GM21381 (cell line): ENCODE results near the gene CPNE4.

Experiments used
- ATAC-seq: cut with Tn5 transposase; IDR thresholded peaks from one replicate; pipeline ENCODE4 v1.9.1; 2021; ENCODE audit warnings: mild to moderate bottlenecking, moderate library complexity; ENCODE audit not compliant: unreplicated experiment

CPNE4 gene

DNA sequence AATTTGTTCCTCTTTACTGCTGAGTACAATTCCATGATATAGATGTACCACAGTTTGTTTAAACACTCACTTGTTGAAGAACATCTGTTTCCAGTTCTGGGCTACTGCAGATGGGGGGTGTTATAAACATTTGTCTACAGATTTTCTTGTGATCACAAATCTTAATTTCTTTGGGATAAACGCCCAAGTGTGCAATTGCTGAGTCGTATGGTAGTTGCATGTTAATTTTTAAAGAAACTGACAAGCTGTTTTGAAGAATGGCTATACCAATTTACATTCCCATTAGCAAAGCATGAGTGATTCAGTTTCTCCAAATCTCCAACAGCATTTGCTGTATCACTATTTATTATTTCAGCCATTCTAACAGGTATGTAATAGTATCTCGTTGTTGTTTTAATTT is 290.0 kb downstream of the CPNE4 start:
- no peak for ATAC-seq

DNA sequence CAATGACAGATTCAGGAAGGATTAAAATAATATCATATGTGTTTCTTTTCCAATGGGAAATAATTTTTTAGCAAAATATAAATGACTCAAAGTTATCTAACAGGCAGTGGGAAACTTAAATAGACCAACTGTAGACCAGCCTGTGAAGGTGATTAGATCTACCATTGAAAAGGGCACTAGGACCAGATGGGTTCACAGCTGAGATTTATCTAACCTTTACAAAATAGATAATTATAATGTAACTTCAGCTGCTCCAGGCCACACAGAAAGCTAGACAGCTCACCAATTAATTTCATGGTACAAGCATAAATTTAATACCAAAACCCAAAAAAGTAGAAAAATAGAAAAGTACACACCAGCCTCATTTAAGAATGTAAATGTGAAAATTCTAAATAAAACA is 291.7 kb downstream of the CPNE4 start:
- ATAC-seq, result no peak

DNA sequence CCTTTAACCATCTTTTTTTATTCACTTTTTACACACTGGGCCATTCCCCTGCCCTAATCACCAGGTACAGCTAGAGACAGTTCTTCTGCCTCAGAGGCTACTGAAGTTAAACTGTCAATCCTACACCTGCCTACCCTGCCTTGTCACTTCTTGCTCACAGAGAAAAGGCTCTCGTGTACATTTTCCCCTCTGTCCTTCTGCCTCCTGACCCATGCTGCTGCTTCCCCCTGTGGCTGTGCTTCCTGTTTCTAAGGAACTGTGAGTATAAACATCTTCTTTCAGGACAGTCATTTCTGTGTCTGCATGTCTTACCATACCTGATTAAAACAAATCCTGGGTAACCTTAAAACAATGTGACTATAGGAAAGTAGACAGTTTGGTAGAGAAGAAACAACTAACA is 295.6 kb downstream of the CPNE4 start:
- no peak for ATAC-seq

DNA sequence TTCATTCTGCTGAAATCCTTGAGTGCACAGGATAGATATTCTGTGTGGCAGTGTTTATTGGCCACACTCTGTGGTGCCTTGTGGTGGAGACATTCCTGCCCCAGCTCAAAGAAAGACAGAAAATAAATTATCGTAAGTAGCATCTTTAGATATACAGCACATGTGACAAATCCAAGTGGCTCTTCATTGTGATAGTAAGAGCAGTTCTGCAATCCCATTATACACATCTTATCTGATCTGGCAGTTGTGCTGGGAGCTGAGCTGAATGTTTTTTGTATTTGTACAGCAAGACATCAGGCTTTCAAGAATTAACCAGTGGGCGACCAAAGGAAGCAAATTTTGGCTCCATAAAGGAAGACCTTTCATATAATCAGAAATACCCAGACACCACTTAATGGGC is 296.7 kb downstream of the CPNE4 start:
- no peak for ATAC-seq

DNA sequence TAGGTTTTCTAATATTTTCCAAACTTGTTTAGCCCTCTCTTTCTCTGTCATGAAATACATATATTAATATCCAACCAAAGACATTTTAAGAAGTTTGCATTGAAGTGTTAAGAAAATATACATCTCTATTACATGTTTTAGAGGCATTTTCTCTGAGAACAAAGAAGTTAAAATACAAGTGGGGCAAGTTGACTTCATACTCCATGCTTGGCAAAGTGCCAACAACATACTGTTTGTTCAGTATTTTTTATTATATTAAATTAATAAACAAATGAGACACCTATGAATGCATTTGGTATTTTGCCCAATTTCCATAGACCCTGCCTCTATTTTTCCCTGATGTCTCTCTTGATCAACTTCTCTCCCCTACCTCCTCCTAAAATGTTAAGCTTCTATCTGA is 299.3 kb downstream of the CPNE4 start:
- no peak for ATAC-seq

DNA sequence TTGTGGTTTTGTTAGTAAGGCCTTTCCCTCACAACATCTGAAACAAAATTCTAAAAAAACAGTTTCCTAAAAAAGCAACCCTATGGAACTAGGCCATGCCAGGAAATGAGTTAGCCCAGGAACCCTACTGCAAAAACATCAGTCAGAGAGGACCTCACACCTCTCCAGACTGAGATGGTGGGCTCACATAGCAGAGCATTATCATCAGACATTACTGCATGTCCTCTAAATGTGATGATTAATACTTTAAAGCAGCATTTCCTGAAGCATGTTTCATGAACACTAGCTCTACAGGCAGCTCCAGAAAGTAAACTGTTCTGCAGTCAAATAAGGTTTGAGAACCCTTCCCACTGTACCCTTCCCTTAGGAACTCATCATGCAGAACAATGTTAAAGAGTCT is 299.7 kb downstream of the CPNE4 start:
- no peak for ATAC-seq

DNA sequence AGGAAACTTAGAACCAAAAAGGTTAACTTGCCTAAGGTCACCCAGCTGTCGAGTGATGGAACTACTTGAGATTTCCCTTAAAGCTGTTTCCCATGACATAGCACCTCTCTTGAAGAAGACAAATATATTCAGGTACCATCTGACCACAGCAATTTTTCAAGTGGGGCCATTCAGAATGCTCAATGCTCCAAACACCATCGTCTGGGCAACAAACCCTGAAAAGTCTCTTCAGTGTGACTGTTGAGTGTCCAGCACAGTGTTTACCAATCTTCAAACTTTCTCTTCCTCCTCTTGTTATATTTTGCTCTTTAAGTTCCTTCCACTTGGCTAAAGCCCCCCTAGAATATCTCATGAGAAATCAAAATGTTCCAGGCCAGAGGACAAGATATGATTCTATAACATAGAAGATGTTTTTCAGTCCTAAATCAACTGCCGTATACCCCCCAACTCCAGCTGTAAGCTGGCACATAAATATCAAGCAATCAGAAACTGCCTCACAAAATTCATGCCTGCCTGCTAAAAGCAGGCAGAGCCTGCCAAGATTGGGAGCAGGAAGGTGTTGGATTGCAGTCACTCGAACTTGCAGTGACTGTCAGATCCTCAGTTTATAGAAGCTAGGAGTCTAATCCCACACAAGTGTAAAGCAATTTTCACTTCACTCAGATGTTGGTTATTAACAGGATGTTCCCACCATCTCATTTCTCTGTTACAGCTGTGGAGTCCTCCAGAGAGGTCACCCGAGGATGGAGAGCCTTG is 301.6 kb downstream of the CPNE4 start:
- ATAC-seq, result no peak

DNA sequence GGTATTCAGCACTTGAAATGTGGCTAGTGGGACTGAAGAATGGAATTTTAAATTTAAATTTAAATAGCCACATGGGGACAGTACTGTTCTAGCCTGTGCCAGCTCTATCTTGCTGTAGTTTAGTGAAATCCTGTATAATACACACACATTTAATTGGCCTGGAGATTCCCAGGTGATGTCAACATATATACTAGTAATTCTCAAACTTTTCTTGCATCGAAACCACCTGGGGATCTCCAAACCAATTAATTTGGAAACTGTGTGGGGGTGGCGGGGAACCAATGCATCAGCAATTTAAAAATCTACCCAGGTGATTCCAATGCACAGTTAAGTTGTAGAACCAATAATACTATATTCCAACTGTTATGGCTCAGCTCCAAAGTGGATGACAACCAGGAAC is 303.1 kb downstream of the CPNE4 start:
- ATAC-seq, result no peak

DNA sequence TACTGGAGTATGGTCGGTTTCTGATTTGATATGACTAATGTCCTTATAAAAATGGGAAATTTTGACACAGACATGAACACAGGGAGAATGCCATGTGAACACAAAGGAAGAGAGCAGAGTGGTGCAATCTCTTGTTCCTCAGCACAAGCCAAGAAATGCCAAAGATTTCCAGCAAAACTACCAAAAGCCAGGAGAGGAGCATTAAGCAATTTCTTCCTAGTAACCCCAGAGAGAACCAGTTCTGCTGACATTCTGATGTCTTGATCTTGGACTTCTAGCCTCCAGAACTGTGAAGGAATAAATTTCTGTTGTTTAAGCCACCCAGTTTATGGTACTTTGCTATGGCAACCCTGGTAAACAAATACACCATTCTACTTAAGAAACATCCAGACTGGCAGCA is 304.2 kb downstream of the CPNE4 start:
- no peak for ATAC-seq

DNA sequence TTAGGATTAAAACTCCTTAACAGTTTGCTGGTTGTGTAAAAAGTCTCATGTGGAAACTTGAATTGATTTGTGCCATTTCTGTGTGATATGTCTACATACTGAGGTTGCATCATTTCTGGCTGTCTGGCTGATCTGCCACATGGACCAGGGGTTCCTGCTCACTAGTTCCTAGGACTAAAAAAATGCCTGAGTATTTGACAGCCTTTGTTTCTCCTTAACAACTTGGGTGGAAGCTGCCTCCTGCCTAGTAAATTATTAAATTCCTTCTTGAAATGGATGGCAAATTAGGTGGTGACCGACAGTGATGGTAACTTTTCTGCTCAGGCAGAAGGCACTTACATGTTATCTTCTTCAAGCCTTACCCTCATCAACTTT is 305.2 kb downstream of the CPNE4 start:
- ATAC-seq, result no peak

DNA sequence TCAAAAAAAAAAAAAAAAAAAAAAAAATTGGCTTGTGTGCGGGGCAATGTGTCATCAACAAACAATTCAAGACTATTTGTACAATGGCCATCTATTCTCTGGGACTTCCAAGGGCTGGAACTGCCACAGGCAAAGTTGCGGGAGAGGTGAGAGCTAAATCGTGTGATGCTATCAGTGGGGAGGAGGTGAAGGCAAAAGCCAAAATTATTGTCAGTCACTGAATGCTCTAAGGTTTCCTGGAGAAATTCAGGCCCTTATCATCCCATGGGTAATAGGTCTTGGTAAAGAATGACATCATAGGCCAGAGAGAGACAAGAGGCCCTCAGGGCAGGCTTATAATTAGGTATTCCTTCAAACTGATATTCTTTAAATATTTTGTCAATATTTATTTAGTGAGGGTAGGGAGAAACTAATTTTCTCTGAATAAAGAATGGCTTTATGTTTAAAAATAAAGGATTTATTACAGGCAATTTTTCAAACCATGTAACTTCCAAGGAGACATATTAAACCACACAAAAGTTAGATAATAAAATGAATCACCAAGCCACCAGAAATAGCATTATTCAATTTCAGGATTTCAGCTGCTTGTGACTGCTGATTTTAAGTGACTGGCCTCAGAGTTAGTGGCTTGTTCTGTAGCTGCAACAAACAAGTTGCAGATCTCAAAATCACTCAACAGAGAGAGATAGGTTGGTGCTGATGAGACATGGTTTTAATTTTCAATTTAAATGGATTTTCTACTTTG is 305.7 kb downstream of the CPNE4 start:
- ATAC-seq, result no peak

DNA sequence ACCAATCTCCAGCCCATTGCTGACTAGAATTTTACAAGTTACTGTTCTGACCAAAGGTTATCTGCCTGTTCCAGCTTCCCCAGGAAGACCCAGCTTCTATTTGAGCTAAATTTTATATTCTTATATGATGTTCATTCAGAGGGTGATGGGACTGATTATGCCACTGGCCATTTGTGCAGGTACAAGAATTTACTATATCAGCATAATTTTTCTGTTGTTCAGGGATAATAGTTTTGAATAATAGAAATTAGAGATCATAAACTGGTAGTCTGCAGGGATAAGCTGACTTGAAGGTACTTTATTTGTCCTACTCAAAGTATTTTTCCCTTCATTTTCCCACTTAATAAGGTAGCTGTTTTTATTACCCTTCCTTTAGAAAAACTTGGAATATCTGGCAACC is 309.4 kb downstream of the CPNE4 start:
- no peak for ATAC-seq

DNA sequence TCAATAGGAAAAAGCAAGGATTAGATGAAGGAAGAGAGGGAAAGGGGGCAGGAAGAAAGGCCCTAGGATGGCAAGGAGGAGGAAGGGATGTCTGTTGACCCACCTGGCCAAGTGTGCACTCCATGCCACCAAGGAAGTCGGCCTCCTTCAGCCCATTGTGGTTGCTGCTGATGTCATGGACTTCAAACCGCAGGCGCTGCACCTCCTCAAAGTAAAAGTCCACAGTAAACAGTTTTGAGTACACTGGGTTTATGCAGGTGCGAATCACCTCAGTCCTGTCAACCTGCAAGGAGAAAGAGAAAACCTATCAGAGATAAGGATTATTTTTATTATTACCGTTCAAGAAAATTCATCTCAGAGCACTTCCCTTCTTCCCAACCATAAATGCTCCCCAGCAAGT is 311.5 kb downstream of the CPNE4 start:
- no peak for ATAC-seq

DNA sequence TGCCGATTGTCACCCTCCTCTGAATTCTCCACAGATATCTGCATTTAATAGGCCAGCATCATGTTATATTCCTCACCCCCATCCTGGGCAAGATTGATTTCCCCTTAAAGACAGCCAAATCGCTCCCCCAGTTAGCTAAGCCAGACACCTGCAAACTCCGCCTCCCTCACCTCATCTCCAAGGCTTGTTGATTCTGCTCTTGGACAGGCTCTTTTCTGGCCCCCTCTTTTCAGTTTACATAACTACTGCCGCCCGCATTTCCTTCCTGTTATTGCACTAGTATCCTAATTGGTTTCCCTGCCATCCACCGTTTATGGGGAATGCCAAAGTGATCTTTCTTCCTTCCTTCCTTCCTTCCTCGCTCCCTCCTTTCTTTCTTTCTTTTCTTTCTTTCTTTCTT is 317.3 kb downstream of the CPNE4 start:
- no peak for ATAC-seq

DNA sequence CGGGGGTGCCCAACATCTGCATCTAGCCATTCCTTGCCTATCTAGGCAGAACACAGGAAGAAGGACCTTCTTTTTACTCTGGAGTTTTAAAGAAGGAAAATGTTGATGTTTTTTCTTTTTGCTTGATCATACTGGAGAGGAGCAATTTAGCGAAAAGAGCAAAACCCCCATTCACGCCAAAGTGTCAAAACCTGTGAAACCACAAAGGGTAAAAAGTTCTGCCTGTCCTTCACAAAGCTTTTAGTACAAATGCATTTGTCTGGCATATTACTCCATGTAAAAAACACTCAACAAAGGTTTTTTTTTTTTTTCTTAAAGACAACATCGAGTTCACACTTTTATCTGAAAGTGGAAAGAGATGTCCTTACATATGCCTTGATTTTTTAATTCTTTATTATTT is 317.9 kb downstream of the CPNE4 start:
- ATAC-seq, result no peak

DNA sequence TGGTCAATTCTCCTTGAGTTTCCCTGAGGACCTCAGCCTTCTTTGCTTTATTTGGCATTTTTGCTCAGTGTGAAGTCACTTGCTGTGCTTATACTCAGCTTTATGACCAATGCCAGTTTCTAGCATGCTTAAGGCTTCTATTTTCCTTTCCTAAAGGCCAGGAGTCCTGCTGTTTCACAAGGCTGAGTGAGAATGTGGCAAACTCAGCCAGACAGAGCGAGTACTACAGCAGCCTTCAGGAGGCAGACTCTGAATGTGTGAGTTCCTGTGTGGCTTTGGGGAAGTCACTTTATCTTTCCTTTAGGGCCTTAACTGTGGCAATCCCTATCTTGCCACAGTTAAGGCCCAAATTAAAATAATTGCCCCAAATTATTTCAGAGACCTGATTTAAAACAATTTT is 318.8 kb downstream of the CPNE4 start:
- ATAC-seq, result no peak

DNA sequence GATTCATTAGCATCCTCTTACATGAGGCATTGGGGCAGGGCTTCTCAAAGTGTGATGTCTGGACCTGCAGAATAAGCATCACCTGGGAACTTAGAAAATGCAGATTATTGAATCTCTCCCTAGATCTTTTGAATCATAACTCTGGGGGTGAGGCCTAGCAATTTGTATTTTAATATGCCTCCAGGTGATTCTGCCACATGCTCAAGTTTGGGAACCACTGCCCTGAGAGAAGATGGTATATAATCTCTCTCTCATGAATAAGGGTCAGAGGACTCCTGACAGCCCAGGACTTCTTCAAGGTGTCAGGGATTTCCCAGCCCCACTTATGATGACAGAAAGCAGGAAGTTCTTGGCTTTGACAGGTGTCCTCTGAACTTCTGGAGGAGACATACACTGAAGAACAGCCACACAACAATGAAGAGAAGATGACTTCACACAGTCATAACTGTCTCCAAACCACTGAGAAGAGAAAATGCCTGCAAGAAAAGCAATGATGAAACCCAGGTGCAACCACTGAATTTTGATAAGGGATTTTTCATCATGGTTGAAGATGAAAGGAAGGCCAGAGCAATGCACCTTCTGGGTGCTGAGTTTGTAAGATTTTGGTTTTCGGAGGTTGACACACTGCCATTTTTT is 320.1 kb downstream of the CPNE4 start:
- peak; percentile 91 for ATAC-seq

DNA sequence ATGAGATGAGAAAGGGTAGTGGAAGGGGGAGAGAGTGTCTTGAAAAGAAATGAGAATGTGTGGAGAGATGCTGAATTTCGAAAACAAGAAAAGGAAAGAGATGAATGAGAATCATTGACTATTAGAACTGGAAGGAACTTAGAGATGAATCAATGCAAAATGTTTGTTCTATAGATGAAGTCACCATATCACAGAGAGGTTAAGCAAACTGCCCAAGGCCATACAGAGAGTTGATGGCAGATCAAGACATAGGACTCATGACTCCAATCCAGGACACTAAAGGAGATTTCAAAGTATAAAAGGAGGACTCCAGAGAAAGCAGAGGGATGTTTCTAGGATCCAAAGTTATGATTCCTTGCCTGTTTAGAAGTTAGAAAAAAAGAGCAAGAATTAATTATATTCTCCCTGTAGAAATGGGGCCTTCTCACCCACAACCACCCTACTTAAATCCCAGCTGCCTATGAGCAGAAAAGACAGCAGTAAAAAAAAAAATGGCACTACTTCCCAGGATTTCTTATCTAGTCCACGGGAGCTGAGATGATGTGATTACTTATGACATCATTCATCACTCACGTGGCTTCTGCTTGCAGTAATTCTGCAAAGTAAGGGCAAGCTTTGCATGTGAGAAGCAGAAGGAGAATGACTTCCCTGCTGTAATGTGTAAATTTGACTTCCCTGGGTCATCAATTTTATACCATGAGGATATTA is 321.2 kb downstream of the CPNE4 start:
- no peak for ATAC-seq

DNA sequence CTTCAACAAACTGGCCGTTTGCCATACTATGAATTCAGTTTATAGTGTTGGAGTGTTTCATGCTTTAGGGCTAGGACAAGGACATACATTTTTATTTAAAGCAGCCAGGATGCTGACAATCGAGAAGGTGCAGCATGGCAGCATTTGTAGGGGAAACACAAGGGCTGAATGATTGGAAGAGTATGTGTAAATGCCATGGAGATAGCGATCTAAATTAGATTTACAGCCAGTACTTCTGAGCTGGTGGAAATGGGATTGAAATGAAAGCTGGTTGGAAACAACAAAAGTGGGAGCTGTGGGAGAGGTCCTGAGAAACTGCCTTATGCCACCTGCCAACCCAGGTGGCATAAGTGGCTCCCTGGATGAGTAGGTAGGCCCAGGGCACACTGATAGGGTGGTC is 322.2 kb downstream of the CPNE4 start:
- ATAC-seq, result no peak

DNA sequence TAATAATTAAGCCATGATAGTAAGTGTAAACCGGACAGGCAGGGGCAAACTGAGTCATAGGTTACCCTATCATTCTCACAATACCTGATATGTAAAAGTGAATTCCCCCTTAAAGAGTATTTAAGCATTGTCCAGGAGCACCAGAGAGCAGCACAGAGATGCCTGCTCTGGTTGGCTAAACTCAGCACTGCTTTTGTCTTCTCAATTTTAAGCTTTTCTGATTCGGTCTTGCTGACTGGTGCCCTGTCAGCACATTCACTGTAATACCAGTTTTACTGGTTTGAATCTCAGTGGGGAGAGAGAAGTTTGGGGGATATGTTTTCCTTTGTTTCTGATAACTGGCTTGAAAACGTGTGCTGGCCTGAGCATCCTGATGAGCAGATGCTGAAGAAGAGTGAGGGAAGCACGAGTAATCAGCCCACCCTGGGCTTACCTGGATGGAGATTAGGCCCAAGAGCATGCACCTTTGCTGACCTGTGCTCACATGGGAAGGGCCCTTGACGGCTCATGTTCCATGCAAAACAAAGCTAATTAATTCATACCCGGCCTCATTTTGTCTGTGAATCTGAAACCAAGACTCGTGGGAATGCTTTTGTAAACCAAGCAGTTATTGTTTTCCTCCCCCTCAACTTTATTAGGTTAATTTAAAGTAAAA is 323.6 kb downstream of the CPNE4 start:
- ATAC-seq, result no peak

DNA sequence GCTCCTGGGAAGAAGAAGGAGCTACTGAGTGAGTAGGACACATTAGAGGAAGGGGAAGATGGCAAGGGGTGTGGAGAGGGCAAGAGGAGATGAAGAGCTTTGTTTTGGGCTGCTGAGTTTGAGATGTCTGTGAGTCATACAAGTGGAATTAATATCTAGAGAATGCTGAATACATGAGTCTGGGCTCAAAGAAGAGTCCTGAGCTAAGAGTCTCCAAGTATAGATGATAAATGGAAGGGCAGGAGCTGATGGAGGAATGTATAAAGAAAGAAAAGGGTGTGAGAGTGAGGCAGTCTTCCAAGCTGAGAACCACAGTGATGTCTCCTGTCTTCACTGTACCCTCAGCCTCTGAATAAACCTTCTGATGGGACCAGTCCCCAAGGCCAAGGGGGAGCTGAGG is 326.6 kb downstream of the CPNE4 start:
- no peak for ATAC-seq
